ENCODE measurements around the gene MED15. TPM values are rescaled to one million over a fixed set of nuclear protein-coding genes. Genes with fewer than 3 reads are reported as not detected.

The MED15 gene
- total and polyA plus RNA-seq, 2 of the 8 experiments (the other 6 are each of a cell fraction or from before 2014, with no cell fraction given) = 28.3 to 57.1 TPM

- H3K18ac ChIP-seq (ENCODE audit: extremely low read depth, low read length) = no peak overlapping the region
- peaks cover 0 to 7% of the 10 kb centered on the region in 2 experiments for H4K20me1 ChIP-seq (replicated peaks in 1 of 2; ENCODE audit: control insufficient read depth in 1 of 2, insufficient read depth in 2 of 2, low read length in 2 of 2)
- H4K91ac ChIP-seq (replicated peaks; ENCODE audit: insufficient read length, low read length) = no peak overlapping the region
- DNase-seq (ENCODE audit: low read depth in 1 of 2, low spot score in 2 of 2) = no peak
- 0 out of 4 replicates have a peak, but pooled peaks cover 0 to 4% of the 10 kb centered on the region in 2 experiments for H3K9me3 ChIP-seq (ENCODE audit: insufficient read depth in 2 of 2, low read depth in 1 of 2, low read length in 1 of 2)
- no peak overlapping the region for H4K8ac ChIP-seq (ENCODE audit: extremely low read depth, insufficient read depth, low read length)
- no peaks in the 10 kb centered on the region for H3K23me2 ChIP-seq (ENCODE audit: low read depth, low read length)
- no peaks in the 10 kb centered on the region for H3K27me3 ChIP-seq (replicated peaks in 1 of 4; ENCODE audit: control insufficient read depth in 3 of 4, extremely low read depth in 1 of 4, insufficient read depth in 3 of 4, low read length in 3 of 4)
- WGBS, 2 experiments (ENCODE audit: extremely low coverage in 1 of 2, insufficient coverage in 1 of 2, insufficient read length in 1 of 2, insufficient replicate concordance in 2 of 2, low coverage in 1 of 2, low lambda C conversion rate in 2 of 2, missing lambda C conversion rate in 1 of 2) = 90% methylated on average over 14 of the region's 14 CpGs; no CpG with 5 or more reads in 1 of the 2 experiments
- H3K79me1 ChIP-seq (ENCODE audit: low read depth, low read length) = no peaks in the 10 kb centered on the region
- H2BK5ac ChIP-seq (ENCODE audit: low read depth, low read length) = no peak overlapping the region
- no peak overlapping the region for H2AFZ ChIP-seq (ENCODE audit: low read length)
- H2BK120ac ChIP-seq (replicated peaks; ENCODE audit: low read depth, low read length) = no peak overlapping the region
- no peak overlapping the region for H3K27ac ChIP-seq (ENCODE audit: low read depth, low read length)
- H3K4me3 ChIP-seq (ENCODE audit: extremely low read depth in 1 of 4, insufficient read depth in 2 of 4, low read depth in 3 of 4, low read length in 4 of 4) = no peak overlapping the region
- H2BK15ac ChIP-seq (ENCODE audit: low read length) = no peak overlapping the region
- no peak overlapping the region for H4K5ac ChIP-seq (ENCODE audit: insufficient read length, low read depth, low read length)
- H2AK5ac ChIP-seq (ENCODE audit: low read depth, low read length) = no peak overlapping the region
- no peaks in the 10 kb centered on the region for H3K4me1 ChIP-seq (replicated peaks in 1 of 4; ENCODE audit: control insufficient read depth in 3 of 4, insufficient read depth in 4 of 4, low read length in 3 of 4)
- H3K9ac ChIP-seq (replicated peaks in 1 of 4; ENCODE audit: extremely low read depth in 1 of 4, low read depth in 3 of 4, low read length in 3 of 4) = no peak overlapping the region
- ChIA-PET CTCF (ENCODE audit: partially characterized antibody) (interaction anchor here (0.6 to 18.2 kb wide), 10 partner anchors 9 to 179 kb away, joined by 3 to 366 read pairs (median 5); no protein-coding TSS in a partner anchor), POLR2A (ENCODE audit: partially characterized antibody) (interaction anchor here (0.8 kb wide), 1 partner anchor 433 kb away, joined by 3 read pairs; no protein-coding TSS in a partner anchor)
- no peaks in the 10 kb centered on the region for H3K79me2 ChIP-seq (ENCODE audit: control insufficient read depth in 1 of 2, insufficient read depth in 2 of 2, low read length in 2 of 2)
- no peak overlapping the region for H3K14ac ChIP-seq (ENCODE audit: insufficient read length)
- H3K56ac ChIP-seq (replicated peaks; ENCODE audit: insufficient read length, low read depth, low read length) = no peak overlapping the region
- H3K4ac ChIP-seq (replicated peaks; ENCODE audit: insufficient read length, low read depth, low read length) = no peak overlapping the region
- H3K4me2 ChIP-seq (ENCODE audit: insufficient read depth in 1 of 2, low read depth in 2 of 2, low read length in 2 of 2) = no peak overlapping the region
- H2BK20ac ChIP-seq (ENCODE audit: low read length) = no peak overlapping the region
- H3K36me3 ChIP-seq (ENCODE audit: control insufficient read depth in 2 of 4, insufficient read depth in 4 of 4, low read length in 3 of 4) = peaks cover 7 to 31% (median 16%) of the 10 kb centered on the region in 4 experiments; a peak in 6 of 8 replicates
- H2BK12ac ChIP-seq (ENCODE audit: low read depth, low read length) = no peak overlapping the region
- H3K23ac ChIP-seq (ENCODE audit: insufficient read length) = no peak overlapping the region
- no peak for FAIRE-seq
- no peak for TF ChIP-seq NANOG (IDR thresholded peaks at IDR 0.05; ENCODE audit: insufficient read depth, low read depth, low read length, poor library complexity, severe bottlenecking)
- TF ChIP-seq GABPA (IDR thresholded peaks at IDR 0.05; ENCODE audit: borderline replicate concordance, insufficient read depth, low read length) = no peak
- TF ChIP-seq ATF3 (IDR thresholded peaks at IDR 0.05; ENCODE audit: insufficient read depth, low read depth, low read length) = no peak
- TF ChIP-seq FOSL1 (IDR thresholded peaks at IDR 0.05; ENCODE audit: insufficient read depth, low read depth, low read length) = no peak
- TF ChIP-seq RBBP5 (IDR thresholded peaks at IDR 0.05; ENCODE audit: borderline replicate concordance, low read depth, low read length) = no peak
- no peak for TF ChIP-seq JUN (IDR thresholded peaks at IDR 0.05; ENCODE audit: low read depth, low read length)
- no peak for TF ChIP-seq KDM1A (IDR thresholded peaks at IDR 0.05; ENCODE audit: borderline replicate concordance, low read length)
- TF ChIP-seq USF2 (IDR thresholded peaks at IDR 0.05; ENCODE audit: low read length) = no peak
- no peak for TF ChIP-seq MAFK (IDR thresholded peaks at IDR 0.05; ENCODE audit: low read depth, low read length)
These were observed 55.4 kb downstream of the MED15 start for GRCh38 chr22:20562607-20563465.

All from H1 (cell line).